Epithelial cell of prostate (primary cell): Measurements from ENCODE around the gene GJB4.
"Not testable (repeated sequence)": the region's sequence is repeated elsewhere in the genome, so short reads cannot be mapped to it uniquely, and the experiment has no call there.

ENCODE experiments used
- DNase-seq: peaks from one replicate; pipeline ENCODE4 v3.0.0-alpha.2; 2011; ENCODE audit warnings: low read depth, low spot score
- H3K27ac ChIP-seq: fragments of 450-650 bp; 2 replicates; pipeline ENCODE4 v1.5.1; 2017; ENCODE audit warnings: mild to moderate bottlenecking

Gene GJB4

GRCh38 chr1:34746101-34746500 lies 13.4 kb upstream of the GJB4 start:
- no peak overlapping the region for H3K27ac ChIP-seq
- DNase-seq: no peak

GRCh38 chr1:34746785-34747637 lies 12.5 kb upstream of the GJB4 start:
- H3K27ac ChIP-seq: no peak overlapping the region
- no peak for DNase-seq

- no peak overlapping the region for H3K27ac ChIP-seq
- DNase-seq: no peak
These were observed 11.9 kb upstream of the GJB4 start for GRCh38 chr1:34747638-34747941.

- H3K27ac ChIP-seq: no peak overlapping the region
- no peak for DNase-seq
These were observed 9.5 kb upstream of the GJB4 start for GRCh38 chr1:34749992-34750391.

- no peak for DNase-seq
- no peak overlapping the region for H3K27ac ChIP-seq
These were observed 8.9 kb upstream of the GJB4 start for GRCh38 chr1:34750610-34751009.

GRCh38 chr1:34753163-34753562 lies 6.4 kb upstream of the GJB4 start:
- peak overlapping the region; percentile 100 for H3K27ac ChIP-seq
- DNase-seq: peak; percentile 82

- peak within 1 kb of the TSS; percentile 100 for H3K27ac ChIP-seq
- peak; percentile 93 for DNase-seq
These were observed 4.4 kb upstream of the GJB4 start, which contains the start of gene GJB5 for GRCh38 chr1:34754964-34755637. Gene GJB5 (plus strand): TSS chr1:34755047. CDS start chr1:34757331, 2,284 bp downstream.

GRCh38 chr1:34755961-34756360 lies 3.6 kb upstream of the GJB4 start:
- H3K27ac ChIP-seq: peak overlapping the region; percentile 100
- DNase-seq: no peak

- DNase-seq: no peak
- peak overlapping the region; percentile 100 for H3K27ac ChIP-seq
These were observed 2.2 kb upstream of the GJB4 start for GRCh38 chr1:34757386-34757785.

GRCh38 chr1:34758751-34759150 lies 789 bp upstream of the GJB4 start:
- DNase-seq: no peak
- peak overlapping the region; percentile 100 for H3K27ac ChIP-seq

GRCh38 chr1:34761176-34761761 lies 1.7 kb downstream of the GJB4 start:
- no peak for DNase-seq
- H3K27ac ChIP-seq: peak overlapping the region; percentile 100

GRCh38 chr1:34761776-34762307 lies 2.3 kb downstream of the GJB4 start:
- no peak for DNase-seq
- H3K27ac ChIP-seq: peak overlapping the region; percentile 100

- H3K27ac ChIP-seq: peak overlapping the region; percentile 100
- DNase-seq: no peak
These were observed 3.1 kb downstream of the GJB4 start for GRCh38 chr1:34762474-34763141.

- H3K27ac ChIP-seq: peak overlapping the region; percentile 100
- peak; percentile 78 for DNase-seq
These were observed 3.7 kb downstream of the GJB4 start for GRCh38 chr1:34763142-34763781.

- no peak for DNase-seq
- peak overlapping the region; percentile 12 for H3K27ac ChIP-seq
These were observed 9.3 kb downstream of the GJB4 start for GRCh38 chr1:34768856-34769255.

GRCh38 chr1:34770891-34771504 lies 11.5 kb downstream of the GJB4 start:
- no peak overlapping the region for H3K27ac ChIP-seq
- no peak for DNase-seq

- DNase-seq: no peak
- no peak overlapping the region for H3K27ac ChIP-seq
These were observed 12.2 kb downstream of the GJB4 start for GRCh38 chr1:34771573-34772371.

- H3K27ac ChIP-seq, DNase-seq: not testable (repeated sequence)
These were observed 13.6 kb downstream of the GJB4 start for GRCh38 chr1:34773114-34773513.

GRCh38 chr1:34774957-34775356 lies 15.4 kb downstream of the GJB4 start:
- DNase-seq: no peak

More at GRCh38 chr1:34774957-34775356, 15.4 kb downstream of the GJB4 start:
- H3K27ac ChIP-seq: no peak overlapping the region
